Activated CD4-positive, alpha-beta T cell treated with anti-CD3 and anti-CD28 coated beads for 48 hours (primary cell): ENCODE data around the gene GEMIN4.
"Not testable (repeated sequence)": the region's sequence is repeated elsewhere in the genome, so short reads cannot be mapped to it uniquely, and the experiment has no call there.

ENCODE experiments used
- DNase-seq: peaks from one replicate; pipeline ENCODE4 v3.0.0-alpha.2; 2020

The GEMIN4 gene

DNA sequence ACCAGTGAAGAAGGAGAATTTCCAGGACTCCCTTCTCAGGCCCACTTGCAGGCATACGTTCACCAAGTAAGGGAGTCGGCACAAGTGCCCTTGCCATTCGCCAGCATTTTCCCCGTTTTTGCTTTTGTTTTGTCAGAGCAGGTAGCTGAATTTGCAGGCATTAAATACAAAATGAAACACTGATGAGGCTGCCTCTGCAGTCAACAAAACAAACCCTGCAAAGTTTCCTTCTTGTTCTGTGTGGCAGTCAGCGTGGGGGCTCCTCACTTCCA is 22.2 kb upstream of the GEMIN4 start:
- no peak for DNase-seq

DNA sequence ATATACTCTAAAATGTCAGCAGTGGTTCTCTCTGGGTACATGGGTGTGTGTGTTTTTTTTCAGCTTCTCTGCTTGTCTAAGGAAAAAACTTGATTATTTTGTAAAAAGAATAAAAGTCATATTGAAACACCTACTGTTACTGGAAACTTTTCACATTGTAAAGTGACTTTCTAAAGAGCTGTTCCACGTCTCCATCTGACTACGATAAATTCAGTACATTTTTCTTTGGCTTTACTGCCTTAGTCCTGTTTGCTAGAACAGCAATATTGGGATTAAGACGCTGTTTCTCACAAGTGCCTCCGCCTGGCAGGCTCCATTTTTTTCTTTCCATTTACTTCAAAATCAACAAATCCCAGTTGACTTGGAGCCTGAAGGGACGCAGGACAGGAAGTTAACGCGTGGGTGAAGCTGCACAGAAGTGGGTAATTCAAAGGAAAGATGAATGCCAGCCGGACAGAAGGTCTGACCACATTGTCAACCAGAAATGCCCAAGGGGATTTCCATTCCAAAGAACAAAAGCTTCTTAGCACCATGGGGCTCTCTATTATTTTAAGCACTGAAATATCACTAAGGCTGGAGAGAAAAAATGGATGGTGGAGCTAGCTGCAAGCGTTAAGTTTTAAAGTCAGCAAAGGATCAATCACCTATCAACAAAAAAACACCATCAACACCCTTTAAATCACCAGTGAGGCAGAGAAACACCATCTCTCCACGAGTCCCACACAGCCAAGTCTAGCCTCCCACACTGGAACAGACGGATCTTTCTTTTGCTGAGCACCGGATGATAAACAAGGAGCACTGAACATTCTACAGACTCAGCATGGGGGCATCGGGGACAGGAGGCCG is 21.6 kb upstream of the GEMIN4 start:
- DNase-seq, result no peak

DNA sequence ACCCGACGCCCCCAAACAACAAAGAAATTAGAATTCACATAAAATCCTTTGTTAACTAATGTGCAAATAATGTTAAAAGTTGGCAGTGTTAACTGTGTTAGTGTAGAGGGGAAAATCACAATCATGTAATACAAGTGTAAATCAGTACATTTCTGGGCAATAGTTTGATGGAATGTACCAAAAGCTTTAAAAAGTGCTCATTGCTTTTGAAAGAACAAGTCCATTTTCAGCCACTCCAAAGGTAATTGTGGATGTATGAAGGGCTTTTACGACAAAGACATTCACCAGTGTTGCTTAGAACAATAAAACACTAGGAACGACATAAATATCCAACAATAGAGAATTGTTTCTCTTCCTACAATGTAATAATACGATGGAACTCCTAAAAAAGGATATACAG is 21.0 kb upstream of the GEMIN4 start:
- no peak for DNase-seq

DNA sequence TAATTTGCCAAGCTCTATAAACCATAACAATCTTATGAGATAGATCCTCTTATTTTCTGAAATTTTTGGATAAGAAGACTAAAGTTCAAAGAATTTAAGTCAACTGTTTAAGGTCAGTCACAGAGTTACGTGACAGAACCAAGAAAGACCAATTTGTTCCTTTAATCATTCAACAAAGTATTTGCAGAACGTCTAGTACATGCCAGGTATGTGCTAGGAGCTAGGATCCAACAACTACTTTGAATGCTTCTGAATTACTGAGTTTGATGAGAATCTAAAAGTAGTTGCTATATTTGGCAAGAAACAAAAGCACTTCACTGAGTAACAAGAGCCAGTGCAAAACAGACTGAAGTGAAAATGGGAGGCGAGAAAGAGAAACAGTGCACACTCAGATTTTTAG is 15.0 kb upstream of the GEMIN4 start:
- no peak for DNase-seq

DNA sequence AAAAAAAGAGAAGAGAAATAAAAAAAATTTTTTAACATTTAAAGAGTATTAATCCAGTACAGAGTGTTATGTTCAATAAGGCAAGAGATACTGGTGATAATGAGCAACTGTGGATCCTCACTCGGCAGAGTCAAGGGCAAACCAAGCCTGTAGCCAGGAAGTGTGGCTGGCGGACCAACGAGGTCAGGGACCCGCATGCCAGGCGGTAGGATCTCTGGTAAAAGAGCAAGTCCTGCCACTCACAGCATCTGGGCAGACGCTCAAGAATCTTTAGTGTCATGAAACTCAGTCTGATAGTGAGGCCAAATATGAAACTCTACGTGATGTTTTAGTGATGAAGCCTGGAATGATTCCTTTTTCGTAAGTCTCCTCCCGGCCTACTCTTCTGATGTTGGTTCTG is 8.3 kb upstream of the GEMIN4 start:
- no peak for DNase-seq

DNA sequence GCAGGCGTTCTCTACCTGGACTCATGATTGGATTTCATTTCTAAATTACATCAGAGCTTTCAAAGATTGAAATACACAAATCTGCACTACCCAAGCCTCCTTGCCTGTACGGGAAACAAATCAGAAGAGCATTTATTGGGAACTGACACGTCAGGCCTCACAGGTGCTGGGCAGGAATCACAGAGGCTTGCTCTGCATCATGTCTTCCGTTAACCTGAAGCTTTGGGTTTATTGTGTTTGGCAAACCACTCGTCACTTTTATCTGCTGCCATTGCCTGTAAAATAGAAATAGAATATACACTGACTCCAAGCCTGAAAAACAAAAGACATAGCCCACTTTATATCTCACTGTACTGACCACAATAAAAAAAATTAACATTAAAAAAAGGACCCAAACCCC is 7.9 kb upstream of the GEMIN4 start:
- DNase-seq, result no peak

DNA sequence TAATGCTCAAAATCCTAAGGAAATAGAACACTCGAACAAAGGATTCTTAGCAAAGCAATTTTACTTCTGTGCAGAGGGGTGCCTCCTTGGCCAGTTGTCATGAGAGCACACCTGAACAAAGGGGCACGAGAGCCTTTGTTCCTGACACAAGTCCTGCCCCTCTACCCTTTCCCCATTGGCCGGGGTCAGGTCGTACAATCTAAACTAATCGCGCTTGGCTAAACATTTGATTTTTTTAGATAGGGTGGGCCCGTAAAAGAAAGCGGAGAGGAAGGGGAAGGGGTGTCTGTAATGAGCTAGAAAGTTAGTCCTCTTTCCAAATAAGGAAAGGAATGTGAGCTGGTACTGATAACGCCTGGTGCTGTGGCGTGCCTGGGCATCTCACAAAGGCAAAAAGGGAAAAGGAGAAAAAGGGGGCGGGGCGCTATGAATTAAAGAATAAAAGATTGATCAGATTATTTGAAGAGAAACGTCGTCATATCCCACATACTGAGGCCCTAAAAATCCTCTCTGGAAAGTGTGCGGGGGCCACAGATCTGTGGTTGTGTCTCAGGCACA is 4.0 kb upstream of the GEMIN4 start:
- DNase-seq, result not testable (repeated sequence)

DNA sequence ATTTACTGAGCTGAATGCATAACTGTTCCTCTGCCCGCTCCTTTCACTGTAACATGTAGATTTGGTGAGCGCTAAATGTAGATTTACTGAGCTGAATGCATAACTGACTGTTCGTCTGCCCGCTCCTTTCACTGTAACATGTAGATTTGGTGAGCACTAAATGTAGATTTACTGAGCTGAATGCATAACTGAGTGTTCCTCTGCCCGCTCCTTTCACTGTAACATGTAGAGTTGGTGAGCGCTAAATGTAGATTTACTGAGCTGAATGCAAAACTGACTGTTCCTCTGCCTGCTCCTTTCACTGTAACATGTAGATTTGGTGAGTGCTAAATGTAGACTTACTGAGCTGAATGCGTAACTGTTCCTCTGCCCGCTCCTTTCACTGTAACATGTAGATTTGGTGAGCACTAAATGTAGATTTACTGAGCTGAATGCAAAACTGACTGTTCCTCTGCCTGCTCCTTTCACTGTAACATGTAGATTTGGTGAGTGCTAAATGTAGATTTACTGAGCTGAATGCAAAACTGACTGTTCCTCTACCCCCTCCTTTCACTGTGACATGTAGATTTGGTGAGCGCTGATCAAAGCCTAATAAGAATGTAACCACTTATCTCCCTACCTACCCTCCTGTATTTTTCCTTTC is 3.4 kb upstream of the GEMIN4 start:
- DNase-seq, result not testable (repeated sequence)

DNA sequence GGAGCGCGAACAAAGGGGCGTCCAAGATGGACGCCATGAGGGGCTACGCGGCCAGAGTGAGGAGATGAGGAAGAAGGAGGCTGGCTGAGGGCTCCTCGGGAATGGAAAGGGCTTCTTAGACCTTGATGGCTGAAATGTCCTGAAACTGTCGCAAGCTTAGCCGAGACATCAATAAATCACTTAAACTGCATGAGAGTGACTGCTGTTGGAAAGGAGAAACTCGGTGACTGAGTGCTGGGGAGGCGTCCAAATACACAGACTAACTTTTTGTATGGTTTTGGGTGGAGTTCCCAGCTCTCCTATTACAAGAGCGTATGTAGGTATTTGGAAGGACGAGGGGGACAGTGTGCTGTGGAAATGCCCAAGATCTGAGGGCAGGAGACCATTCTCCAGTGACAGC is 1.4 kb upstream of the GEMIN4 start:
- no peak for DNase-seq

DNA sequence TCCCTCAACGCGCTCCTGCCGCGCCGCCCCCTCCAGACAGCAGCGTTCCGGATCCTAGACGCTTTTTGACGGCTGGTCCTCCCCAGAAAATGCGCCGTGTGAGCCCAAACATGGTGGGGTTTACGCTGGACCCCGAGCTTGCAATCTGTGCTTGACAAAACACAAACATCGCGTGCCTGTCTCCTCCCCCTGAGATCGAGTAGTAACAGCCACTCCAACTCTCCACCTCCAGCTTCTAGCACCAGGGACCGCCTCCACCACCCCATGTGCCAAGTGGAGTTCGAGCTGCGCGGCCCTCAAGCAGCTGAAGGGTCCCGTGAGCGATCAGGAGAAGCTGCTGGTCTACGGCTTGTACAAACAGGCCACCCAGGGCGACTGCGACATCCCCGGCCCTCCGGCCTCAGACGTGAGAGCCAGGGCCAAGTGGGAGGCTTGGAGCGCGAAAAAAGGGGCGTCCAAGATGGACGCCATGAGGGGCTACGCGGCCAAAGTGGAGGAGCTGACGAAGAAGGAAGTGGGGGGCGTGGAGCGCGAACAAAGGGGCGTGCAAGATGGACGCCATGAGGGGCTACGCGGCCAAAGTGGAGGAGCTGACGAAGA is 656 bp upstream of the GEMIN4 start:
- no peak for DNase-seq

DNA sequence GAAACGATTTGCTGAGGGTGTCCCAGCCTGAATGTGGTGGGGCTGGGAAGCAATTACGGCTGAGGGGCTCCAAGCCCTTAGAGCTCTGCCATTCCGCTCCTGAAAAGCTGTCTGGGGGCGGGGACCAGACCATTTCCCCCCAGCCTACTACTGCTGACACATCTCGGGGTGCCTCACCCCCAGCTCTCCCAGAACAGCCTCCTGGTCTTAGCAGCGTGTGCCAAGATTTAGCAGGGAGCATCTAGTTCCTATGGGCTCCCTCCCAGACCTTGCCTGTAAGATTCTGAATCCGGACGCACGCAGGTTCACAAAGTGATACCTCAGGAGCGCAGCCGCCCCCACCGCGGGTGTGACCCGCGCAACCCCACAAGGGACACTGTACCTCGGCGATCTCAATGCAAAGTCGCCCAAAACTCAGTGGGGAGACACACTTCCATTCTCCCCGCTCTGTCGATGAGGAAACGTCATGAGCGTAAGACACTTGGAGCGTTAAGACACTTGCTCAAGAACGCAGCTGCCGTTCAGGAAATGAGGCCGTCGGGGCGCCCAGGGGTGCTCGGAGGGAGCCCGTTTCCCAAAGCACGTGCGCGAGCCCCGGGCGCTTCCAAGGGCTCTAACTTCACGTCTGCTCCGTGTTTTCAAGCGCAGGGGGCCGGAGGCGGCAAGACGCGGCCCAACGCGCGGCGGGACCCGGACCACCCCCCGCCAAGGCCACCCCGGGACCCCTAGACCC is 629 bp downstream of the GEMIN4 start:
- DNase-seq, result peak; percentile 71

DNA sequence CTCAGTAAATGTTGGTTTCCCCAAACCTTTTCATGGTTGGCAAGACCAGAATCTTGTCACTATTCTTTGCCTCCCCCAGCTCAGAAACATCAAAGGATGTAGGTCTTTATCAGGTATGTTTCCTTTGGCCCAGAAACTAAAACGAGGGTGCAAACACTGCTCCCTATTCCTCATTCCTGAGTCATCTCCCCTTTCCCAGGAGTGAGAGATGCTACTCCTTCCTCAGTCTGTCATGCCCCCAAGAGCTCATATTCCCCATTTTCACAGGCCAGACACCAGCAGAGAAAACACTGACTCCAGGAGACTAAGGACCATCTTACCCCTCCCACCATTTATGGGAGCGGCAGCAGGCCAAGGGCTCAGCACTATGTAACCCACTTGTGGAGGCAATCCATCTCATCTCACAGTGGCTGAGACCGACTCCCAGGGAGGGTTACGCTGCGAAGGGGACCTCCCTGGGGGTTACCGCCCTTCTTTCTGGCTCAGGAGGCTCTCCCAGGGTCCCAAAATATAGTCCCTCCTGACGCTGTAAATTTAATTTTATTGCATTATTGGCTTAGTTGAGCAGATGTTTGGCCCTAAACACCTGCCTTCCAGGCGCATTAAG is 1.5 kb downstream of the GEMIN4 start:
- DNase-seq, result no peak

DNA sequence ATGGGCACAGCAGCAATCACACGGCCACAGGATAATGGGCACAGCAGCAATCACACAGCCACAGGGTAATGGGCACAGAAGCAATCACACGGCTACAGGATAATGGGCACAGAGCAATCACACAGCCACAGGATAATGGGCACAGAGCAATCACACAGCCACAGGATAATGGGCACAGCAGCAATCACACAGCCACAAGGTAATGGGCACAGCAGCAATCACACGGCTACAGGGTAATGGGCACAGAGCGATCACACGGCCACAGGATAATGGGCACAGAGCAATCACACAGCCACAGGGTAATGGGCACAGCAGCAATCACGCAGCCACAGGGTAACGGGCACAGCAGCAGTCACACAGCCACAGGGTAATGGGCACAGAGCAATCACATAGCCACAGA is 2.7 kb downstream of the GEMIN4 start:
- DNase-seq, result not testable (repeated sequence)

DNA sequence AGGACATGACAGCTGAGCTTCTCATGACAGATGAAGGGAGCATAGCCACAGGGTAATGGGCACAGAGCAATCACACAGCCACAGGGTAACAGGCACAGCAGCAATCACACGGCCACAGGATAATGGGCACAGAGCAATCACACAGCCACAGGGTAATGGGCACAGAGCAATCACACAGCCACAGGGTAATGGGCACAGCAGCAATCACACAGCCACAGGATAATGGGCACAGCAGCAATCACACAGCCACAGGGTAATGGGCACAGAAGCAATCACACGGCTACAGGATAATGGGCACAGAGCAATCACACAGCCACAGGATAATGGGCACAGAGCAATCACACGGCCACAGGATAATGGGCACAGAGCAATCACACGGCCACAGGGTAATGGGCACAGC is 3.5 kb downstream of the GEMIN4 start:
- not testable (repeated sequence) for DNase-seq

DNA sequence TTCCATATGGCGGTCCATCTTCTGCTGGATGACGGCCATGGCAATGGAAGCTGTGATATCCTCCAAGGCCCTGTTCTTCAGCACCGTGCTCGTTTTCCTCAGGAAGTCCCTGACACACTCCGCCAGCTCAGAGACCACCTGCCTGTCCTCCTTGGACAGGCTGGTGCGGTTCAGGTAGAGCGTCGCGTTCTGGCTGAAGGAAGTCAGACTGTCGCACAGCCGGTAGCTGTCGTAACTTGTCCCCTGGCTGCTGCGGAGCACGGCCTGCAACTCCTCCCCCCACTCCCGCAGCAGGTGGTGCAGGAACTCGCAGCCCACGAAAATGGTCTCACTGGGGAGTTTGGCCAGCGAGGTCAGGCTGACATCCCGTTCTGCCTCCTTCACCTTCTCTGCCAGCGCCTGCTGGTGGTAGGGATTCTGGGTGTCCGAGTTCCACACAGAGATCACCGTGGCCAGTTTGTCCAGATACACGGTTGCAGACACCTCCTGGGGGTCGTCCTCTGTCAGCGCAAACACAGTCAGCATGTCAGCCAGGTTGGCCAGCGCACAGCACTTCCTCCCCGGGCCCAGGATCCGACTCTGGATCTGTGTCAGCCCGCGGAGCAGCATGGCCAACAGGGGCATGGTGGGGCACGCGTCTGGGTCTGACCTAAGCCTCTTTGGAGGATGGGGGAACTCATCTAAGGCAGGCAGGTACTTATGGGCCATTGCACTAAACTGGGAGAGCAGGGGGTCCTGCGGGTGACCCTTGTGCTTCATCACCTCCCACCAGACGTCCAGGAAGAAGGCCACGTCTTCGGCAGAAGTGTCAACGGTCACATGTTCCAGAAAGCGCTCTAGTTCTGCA is 5.1 kb downstream of the GEMIN4 start:
- DNase-seq, result no peak

DNA sequence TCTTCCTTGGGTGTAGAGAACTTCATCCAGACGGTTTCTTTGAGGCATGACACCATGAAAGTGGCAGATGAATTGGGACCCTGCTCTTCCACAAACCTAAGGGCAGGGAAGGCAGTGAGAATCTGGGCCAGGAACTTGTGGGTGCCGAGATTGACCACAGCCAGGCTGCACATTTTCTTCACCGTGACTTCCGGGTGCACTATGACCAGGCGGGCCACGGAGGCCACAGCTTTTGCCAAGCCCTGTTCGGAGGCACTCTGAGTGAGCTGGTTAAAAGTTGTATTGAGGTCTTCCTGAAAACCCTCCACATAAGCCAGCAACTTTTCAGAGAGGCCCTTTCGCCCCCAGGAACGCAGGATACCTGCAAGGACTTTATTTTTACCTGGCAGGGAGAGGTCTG is 5.9 kb downstream of the GEMIN4 start:
- no peak for DNase-seq

DNA sequence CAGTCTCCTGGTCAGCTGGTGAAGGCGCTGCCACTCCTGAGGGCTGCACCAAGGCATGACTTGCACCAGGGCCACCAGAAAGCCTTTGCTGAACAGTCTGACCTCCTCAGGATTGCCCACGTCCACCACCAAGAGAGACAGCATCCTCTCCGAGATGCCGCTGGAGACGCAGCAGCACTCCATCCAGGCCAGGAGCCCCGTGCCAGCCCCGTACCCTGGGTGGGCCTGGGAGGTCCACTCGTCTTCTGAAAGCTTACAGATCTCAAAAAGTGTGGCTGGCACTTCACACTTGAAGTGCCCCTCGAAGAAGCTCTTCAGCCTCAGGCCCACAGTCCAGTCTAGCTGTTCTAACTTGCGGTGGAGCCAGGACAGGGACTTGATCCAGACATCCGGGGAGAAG is 6.7 kb downstream of the GEMIN4 start:
- no peak for DNase-seq

DNA sequence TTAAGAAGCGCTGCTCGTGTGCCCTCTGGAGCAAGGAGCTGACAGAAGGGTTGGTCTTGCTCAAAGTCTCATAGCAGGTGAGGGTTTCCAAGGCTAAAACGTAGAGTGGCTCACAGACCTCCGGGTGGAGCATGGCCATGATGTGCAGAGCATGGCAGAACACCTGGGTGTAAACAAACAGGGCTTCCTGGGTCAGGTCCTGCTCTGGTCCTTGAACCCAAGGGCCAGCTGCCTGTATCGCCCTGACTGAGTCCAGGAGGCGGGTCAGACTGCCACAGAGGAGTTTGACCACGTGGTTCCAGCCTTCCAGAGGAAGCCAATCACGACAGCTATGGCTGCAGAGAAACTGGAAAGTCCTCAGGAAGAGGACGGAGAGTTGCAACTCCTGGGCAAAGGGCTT is 7.1 kb downstream of the GEMIN4 start:
- no peak for DNase-seq

DNA sequence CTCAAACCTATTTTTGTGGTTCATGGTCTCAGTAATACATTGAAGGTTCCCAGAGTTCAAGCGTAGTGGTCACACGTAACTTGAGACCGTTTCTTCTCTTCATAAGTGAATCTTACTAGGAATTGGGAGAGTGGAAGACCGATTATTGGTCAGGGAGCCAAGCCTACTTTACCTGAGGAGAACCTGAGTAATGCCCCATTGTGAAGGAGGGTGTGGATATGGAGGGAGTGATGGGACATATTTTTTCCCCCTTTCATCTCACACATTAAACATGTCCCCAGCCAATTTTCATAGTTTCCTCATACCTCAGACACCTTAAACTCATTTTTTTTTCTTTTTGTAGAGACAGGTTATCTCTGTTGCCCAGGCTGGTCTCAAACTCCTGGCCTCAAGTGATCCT is 8.9 kb downstream of the GEMIN4 start:
- no peak for DNase-seq

DNA sequence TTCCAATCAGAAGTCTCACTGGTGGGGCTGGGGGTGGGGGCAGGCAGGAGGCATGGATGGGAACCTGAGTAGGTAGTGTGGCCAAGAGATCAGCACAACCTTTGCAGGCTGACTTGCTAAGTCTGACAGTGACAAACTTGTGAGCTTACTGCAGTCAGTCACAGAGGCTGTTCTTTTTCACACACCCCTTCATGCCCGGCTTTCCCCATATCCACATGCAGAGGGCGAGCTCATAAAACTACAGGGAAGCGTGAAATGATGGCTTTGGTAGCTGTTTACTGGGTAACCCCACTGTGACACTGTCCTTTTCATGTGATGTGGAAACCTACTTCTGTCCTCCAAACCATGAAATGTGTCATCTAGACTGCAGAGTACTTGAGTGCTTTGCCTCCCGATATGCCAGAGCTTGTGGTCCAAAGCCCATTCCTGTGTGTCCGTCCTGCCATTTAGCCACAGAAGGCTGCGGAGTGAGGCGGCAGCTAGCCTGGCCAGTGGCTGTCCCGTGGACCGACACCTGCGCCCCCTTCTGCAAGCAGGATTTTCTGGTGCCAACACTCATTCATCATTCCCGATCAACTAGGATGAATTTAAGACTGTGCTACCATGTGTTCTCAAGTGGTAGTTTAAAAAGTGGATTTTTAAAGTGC is 9.8 kb downstream of the GEMIN4 start:
- DNase-seq, result no peak

DNA sequence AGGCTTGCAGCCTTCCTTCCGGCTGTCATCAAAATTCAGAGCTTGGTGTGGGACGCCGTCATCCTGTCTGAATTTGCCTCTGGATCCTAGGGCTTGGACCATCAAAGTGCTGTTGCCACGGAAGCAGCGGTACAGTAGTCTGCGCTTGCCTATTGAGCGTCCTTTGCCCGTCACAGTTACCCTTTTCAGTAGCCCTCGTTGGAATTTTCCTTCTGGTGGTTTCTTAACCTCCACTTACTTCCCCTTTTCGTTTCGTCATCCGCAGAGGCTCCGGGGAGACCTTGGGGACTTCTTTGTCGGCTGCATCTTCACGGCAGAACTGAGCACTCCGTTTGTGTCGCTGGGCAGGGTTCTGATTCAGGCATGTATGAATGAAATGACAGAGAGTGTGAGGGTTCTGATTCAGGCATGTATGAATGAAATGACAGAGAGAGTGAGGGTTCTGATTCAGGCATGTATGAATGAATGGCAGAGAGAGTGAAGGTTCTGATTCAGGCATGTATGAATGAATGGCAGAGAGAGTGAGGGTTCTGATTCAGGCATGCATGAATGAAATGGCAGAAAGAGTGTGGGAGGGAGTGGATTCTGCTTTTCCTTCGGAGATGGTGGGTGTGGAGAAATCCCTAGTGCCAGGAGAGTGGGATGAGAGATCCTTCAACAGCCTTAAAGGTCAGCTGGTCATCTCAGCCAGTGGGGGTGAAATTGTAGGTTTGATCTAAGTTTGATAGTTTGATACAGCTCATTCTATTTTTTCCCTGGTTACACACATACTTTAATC is 11.6 kb downstream of the GEMIN4 start:
- DNase-seq, result peak; percentile 58
